GM19099 (cell line): ENCODE results near the gene KRT3.

Experiments
- POLR2A ChIP-seq: IDR thresholded peaks from 3 replicates; pipeline ENCODE4 v1.6.1; 2011; ENCODE audit warnings: low read depth; ENCODE audit not compliant: insufficient read length; ENCODE audit errors: extremely low read depth

KRT3 gene

GRCh38 chr12:52795694-52796428 is at the start of gene KRT3:
KRT3 (minus strand) TSS chr12:52796117; CDS start chr12:52796042, 75 bp downstream.
- TF ChIP-seq POLR2A = no peak

- no peak for TF ChIP-seq POLR2A
Observed at GRCh38 chr12:52844386-52844785, 48.5 kb upstream of the KRT3 start.

GRCh38 chr12:52839436-52840105 is 43.7 kb upstream of the KRT3 start:
- no peak for TF ChIP-seq POLR2A

- TF ChIP-seq POLR2A = no peak
Observed at GRCh38 chr12:52838609-52839435, 42.9 kb upstream of the KRT3 start.

GRCh38 chr12:52837781-52838608 is 42.1 kb upstream of the KRT3 start:
- no peak for TF ChIP-seq POLR2A

- no peak for TF ChIP-seq POLR2A
Observed at GRCh38 chr12:52837413-52837741, 41.5 kb upstream of the KRT3 start.

- no peak for TF ChIP-seq POLR2A
Observed at GRCh38 chr12:52836491-52837412, 40.8 kb upstream of the KRT3 start.

- TF ChIP-seq POLR2A = no peak
Observed at GRCh38 chr12:52836042-52836466, 40.1 kb upstream of the KRT3 start.

GRCh38 chr12:52835271-52836041 is 39.5 kb upstream of the KRT3 start:
- no peak for TF ChIP-seq POLR2A

- no peak for TF ChIP-seq POLR2A
Observed at GRCh38 chr12:52834727-52835001, 38.7 kb upstream of the KRT3 start.

- no peak for TF ChIP-seq POLR2A
Observed at GRCh38 chr12:52833922-52834726, 38.2 kb upstream of the KRT3 start, which contains the start of gene KRT79. KRT79 (minus strand) TSS chr12:52834311; CDS start chr12:52834260, 51 bp downstream.
